IMR-90 (cell line): Measurements from ENCODE around the gene WDR45B. TPM values are rescaled to one million over a fixed set of nuclear protein-coding genes. Genes with fewer than 3 reads are reported as not detected.

Experiments used
- ATAC-seq: fragments of 200-7000 bp; cut with Tn5 transposase; 2 replicates; pipeline ENCODE4 v1.9.1; 2020; ENCODE audit warnings: low read depth, mild to moderate bottlenecking, moderate library complexity
- BruUV-seq: library from RNA; stranded (reverse); fragments of 400-500 nt; replicated peaks from 2 replicates; lab custom pipeline; 2021; lab: Mats Ljungman, UMichigan
- CTCF ChIA-PET: fragments of 300-600 bp; formaldehyde crosslinking; extraction: SDS; loops from one replicate; lab custom pipeline; 2021; ENCODE audit warnings: antibody characterized with exemption; lab: Yijun Ruan, JAX
- POLR2A ChIA-PET: fragments of 300-600 bp; sonication (Branson Sonifier 250); formaldehyde crosslinking; loops from one replicate; lab custom pipeline; 2022; ENCODE audit warnings: antibody characterized with exemption; ENCODE audit not compliant: unreplicated experiment; lab: Charles Lee
- DNase-seq: peaks from one replicate; pipeline ENCODE4 v3.0.0; 2013
- H2AFZ ChIP-seq: replicated peaks from 2 replicates; pipeline ENCODE3; 2013; ENCODE audit warnings: low read length, mild to moderate bottlenecking; ENCODE audit not compliant: poor library complexity
- H2AK5ac ChIP-seq: 2 replicates; pipeline ENCODE4 v1.6.1; 2013; ENCODE audit warnings: low read depth, low read length, inconsistent platforms
- H2AK9ac ChIP-seq: replicated peaks from 2 replicates; pipeline ENCODE3; 2013; ENCODE audit warnings: mild to moderate bottlenecking, low read depth, low read length, moderate library complexity; ENCODE audit not compliant: poor library complexity
- H2BK120ac ChIP-seq: 2 replicates; pipeline ENCODE4 v1.6.1; 2013; ENCODE audit warnings: low read depth, low read length, inconsistent platforms
- H2BK15ac ChIP-seq: 3 replicates; pipeline ENCODE4 v1.6.1; 2013; ENCODE audit warnings: low read depth, low read length, inconsistent platforms
- H2BK20ac ChIP-seq: 2 replicates; pipeline ENCODE4 v1.6.1; 2013; ENCODE audit warnings: low read depth, mild to moderate bottlenecking, inconsistent platforms, low read length, moderate library complexity
- H2BK5ac ChIP-seq: 2 replicates; pipeline ENCODE4 v1.6.1; 2013; ENCODE audit warnings: mild to moderate bottlenecking, low read depth, low read length, inconsistent platforms; ENCODE audit not compliant: poor library complexity, severe bottlenecking
- H3K14ac ChIP-seq: replicated peaks from 2 replicates; pipeline ENCODE4 v1.6.1; 2013; ENCODE audit warnings: low read depth, low read length, inconsistent platforms
- H3K18ac ChIP-seq: 2 replicates; pipeline ENCODE4 v1.6.1; 2013; ENCODE audit warnings: low read depth, low read length, control low read depth
- H3K23ac ChIP-seq: 2 replicates; pipeline ENCODE4 v1.6.1; 2013; ENCODE audit warnings: low read depth, low read length, inconsistent platforms
- H3K27ac ChIP-seq: 2 replicates; pipeline ENCODE4 v1.5.1; 2013; ENCODE audit warnings: mild to moderate bottlenecking, control low read depth, low read length; ENCODE audit not compliant: insufficient read depth
- H3K27me3 ChIP-seq: 2 replicates; pipeline ENCODE4 v1.6.1; 2013; ENCODE audit warnings: low read length; ENCODE audit not compliant: control insufficient read depth, insufficient read depth
- H3K36me3 ChIP-seq: 2 replicates; pipeline ENCODE4 v1.6.1; 2013; ENCODE audit warnings: low read length, mixed read lengths; ENCODE audit not compliant: control insufficient read depth, insufficient read depth
- H3K4ac ChIP-seq: 2 replicates; pipeline ENCODE4 v1.6.1; 2013; ENCODE audit warnings: low read depth, low read length, inconsistent platforms
- H3K4me1 ChIP-seq: 2 replicates; pipeline ENCODE4 v1.6.1; 2013; ENCODE audit warnings: low read length, mixed read lengths; ENCODE audit not compliant: control insufficient read depth, insufficient read depth
- H3K4me2 ChIP-seq: 2 replicates; pipeline ENCODE4 v1.6.1; 2013; ENCODE audit warnings: low read depth, mild to moderate bottlenecking, control low read depth, low read length, moderate library complexity
- H3K4me3 ChIP-seq: 2 replicates; pipeline ENCODE4 v1.5.1; 2013; ENCODE audit warnings: low read depth, mild to moderate bottlenecking, control low read depth, low read length, moderate library complexity; ENCODE audit not compliant: insufficient read depth
- H3K56ac ChIP-seq: 2 replicates; pipeline ENCODE4 v1.6.1; 2013; ENCODE audit warnings: low read length, inconsistent platforms; ENCODE audit not compliant: insufficient read depth; ENCODE audit errors: extremely low read depth
- H3K79me1 ChIP-seq, 2 experiments: 2 replicates each; pipeline ENCODE4 v1.6.1; 2013; ENCODE audit warnings: low read length in 2 of 2, inconsistent platforms in 1 of 2, low read depth in 1 of 2
- H3K9ac ChIP-seq: 2 replicates; pipeline ENCODE4 v1.6.1; 2013; ENCODE audit warnings: low read depth, low read length, control low read depth
- H3K9me1 ChIP-seq: 2 replicates; pipeline ENCODE4 v1.6.1; 2013; ENCODE audit warnings: low read length, inconsistent platforms; ENCODE audit not compliant: insufficient read depth
- H3K9me3 ChIP-seq: 2 replicates; pipeline ENCODE4 v1.6.1; 2013; ENCODE audit warnings: low read length; ENCODE audit not compliant: control insufficient read depth, insufficient read depth
- H4K20me1 ChIP-seq: 2 replicates; pipeline ENCODE4 v1.6.1; 2013; ENCODE audit warnings: low read length, inconsistent platforms; ENCODE audit not compliant: insufficient read depth
- H4K5ac ChIP-seq: 2 replicates; pipeline ENCODE4 v1.6.1; 2013; ENCODE audit warnings: mild to moderate bottlenecking, low read depth, low read length, control low read depth
- H4K8ac ChIP-seq, 2 experiments: 2 replicates each; pipeline ENCODE4 v1.6.1; 2013; ENCODE audit warnings: low read depth in 2 of 2, low read length in 2 of 2, control low read depth in 1 of 2, inconsistent platforms in 1 of 2
- H4K91ac ChIP-seq: 2 replicates; pipeline ENCODE4 v1.6.1; 2013; ENCODE audit warnings: low read depth, low read length, inconsistent platforms; ENCODE audit not compliant: insufficient read depth
- FOS ChIP-seq: fragments of 150-350 bp; IDR thresholded peaks from 2 replicates; pipeline ENCODE4 v1.6.1; 2016; ENCODE audit warnings: low read depth, low read length
- POLR2A ChIP-seq: IDR thresholded peaks from 2 replicates; pipeline ENCODE4 v1.6.1; 2012; ENCODE audit warnings: mild to moderate bottlenecking, low read depth, low read length
- RCOR1 ChIP-seq: IDR thresholded peaks from 2 replicates; pipeline ENCODE4 v1.6.1; 2012; ENCODE audit warnings: mild to moderate bottlenecking, low read length, improper control_type of control experiment; ENCODE audit not compliant: insufficient replicate concordance
- SMC3 ChIP-seq: fragments of 150-350 bp; IDR thresholded peaks from 2 replicates; pipeline ENCODE4 v1.6.1; 2016; ENCODE audit warnings: low read depth, mild to moderate bottlenecking, antibody characterized with exemption, low read length, moderate library complexity
- WGBS, 2 experiments: methylation state at CpG; one replicate each; pipeline versions ENCODE4 v1.1.5 to v1.1.7; 2013; ENCODE audit warnings: missing lambda C conversion rate in 2 of 2; ENCODE audit not compliant: insufficient read length in 1 of 2; ENCODE audit errors: extremely low coverage in 2 of 2; 5-methylcytosine and 5-hydroxymethylcytosine counted together
- dilution Hi-C: fragments of 300-500 bp; cut with HindIII; formaldehyde crosslinking; loops from one replicate; pipeline ENCODE4 v1.14.3; 2018; ENCODE audit warnings: low sequenced_read_pairs; ENCODE audit not compliant: unreplicated experiment
- in situ Hi-C: fragments of 300-500 bp; cut with MboI; formaldehyde crosslinking; loops from 3 replicates; pipeline ENCODE4 v1.14.3; 2019; ENCODE audit warnings: low sequenced_read_pairs, inconsistent platforms, mixed read lengths
- intact Hi-C: fragments of 100-400 bp; cut with micrococcal nuclease; formaldehyde crosslinking; loops from 2 replicates; pipeline ENCODE4 v1.10.0; 2022
- polyA plus RNA-seq, 3 experiments: library from polyadenylated mRNA; depleted of rRNA; stranded (reverse); fragments of >200 nt; gene quantifications; 2 replicates each; pipeline ENCODE4 v1.2.3, GENCODE V29; 2012; ENCODE audit warnings: low replicate concordance in 1 of 3
- total RNA-seq: library from RNA; depleted of rRNA; stranded (reverse); fragments of >200 nt; gene quantifications from 2 replicates; pipeline ENCODE4 v1.2.3, GENCODE V29; 2012
- TF ChIP-seq, protein P1 (sequence below): fragments of 150-350 bp; IDR thresholded peaks from 2 replicates; pipeline ENCODE4 v1.6.1; 2017; ENCODE audit warnings: mild to moderate bottlenecking, antibody characterized with exemption, low read length, low read depth

Gene WDR45B
- total and polyA plus RNA-seq, 2 of the 4 experiments (the other 2 are of a cell fraction): 98.2 to 110 TPM

DNA sequence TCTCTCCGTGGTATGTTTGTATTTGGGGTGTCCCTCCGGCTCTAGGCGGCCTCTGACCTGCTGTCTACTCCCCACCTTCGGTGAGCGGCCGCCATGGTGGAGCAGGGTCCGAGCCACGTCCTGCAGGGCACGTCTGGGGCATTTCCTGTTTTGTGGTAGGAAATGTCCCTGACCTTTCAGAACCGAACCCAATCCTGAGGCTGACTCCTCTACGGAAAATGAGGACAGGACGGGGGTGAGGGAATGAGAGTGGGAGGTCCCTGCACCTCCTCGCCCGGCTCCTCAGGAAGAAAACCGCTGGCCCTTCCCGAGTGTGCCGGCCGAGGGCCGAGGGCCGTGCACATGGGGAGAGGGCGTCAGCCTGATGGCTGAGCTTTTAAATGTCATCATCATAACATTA lies 45.8 kb downstream of the WDR45B start:
- H3K9me1 ChIP-seq: peaks cover 11% of the 10 kb centered on the region
- H2BK15ac ChIP-seq: no peak overlapping the region
- H2AFZ ChIP-seq: no peak overlapping the region
- no peak overlapping the region for H4K5ac ChIP-seq
- H3K4me3 ChIP-seq: no peak overlapping the region
- intact Hi-C loops: no loop called here
- H2AK9ac ChIP-seq: no peak overlapping the region
- ATAC-seq: no peak
- H3K27ac ChIP-seq: no peak overlapping the region; the same call in 1 of the 2 replicates
- no peak overlapping the region; a peak in 1 of 4 replicates for H4K8ac ChIP-seq
- peaks cover 12% of the 10 kb centered on the region for H4K20me1 ChIP-seq
- DNase-seq: no peak
- WGBS, 2 experiments: no CpG with 5 or more reads among the region's 21 CpGs
- no peak overlapping the region for H3K56ac ChIP-seq
- no peak overlapping the region for H3K14ac ChIP-seq
- dilution Hi-C loops: no loop called here
- no TSS peak for BruUV-seq
- H3K9me3 ChIP-seq: no peaks in the 10 kb centered on the region
- H2BK120ac ChIP-seq: no peak overlapping the region
- peaks cover 21 to 78% of the 10 kb centered on the region in 2 experiments for H3K79me1 ChIP-seq
- H3K9ac ChIP-seq: no peak overlapping the region
- in situ Hi-C loops: no loop called here
- H3K36me3 ChIP-seq: peaks cover 68% of the 10 kb centered on the region
- TF ChIP-seq RCOR1 (no peak), FOS (no peak), SMC3 (no peak), POLR2A (no peak)
- TF ChIP-seq, protein P1, sequence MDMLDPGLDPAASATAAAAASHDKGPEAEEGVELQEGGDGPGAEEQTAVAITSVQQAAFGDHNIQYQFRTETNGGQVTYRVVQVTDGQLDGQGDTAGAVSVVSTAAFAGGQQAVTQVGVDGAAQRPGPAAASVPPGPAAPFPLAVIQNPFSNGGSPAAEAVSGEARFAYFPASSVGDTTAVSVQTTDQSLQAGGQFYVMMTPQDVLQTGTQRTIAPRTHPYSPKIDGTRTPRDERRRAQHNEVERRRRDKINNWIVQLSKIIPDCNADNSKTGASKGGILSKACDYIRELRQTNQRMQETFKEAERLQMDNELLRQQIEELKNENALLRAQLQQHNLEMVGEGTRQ: no peak
- ChIA-PET CTCF (no interaction called here), POLR2A (no interaction called here)
- no peak overlapping the region for H3K18ac ChIP-seq
- H3K27me3 ChIP-seq: no peaks in the 10 kb centered on the region
- no peak overlapping the region for H3K4ac ChIP-seq
- no peak overlapping the region for H4K91ac ChIP-seq
- H3K4me1 ChIP-seq: peaks cover 7% of the 10 kb centered on the region
- no peak overlapping the region for H2AK5ac ChIP-seq
- H3K23ac ChIP-seq: no peak overlapping the region
- H2BK5ac ChIP-seq: no peak overlapping the region
- no peak overlapping the region for H3K4me2 ChIP-seq
- no peak overlapping the region for H2BK20ac ChIP-seq
